Body of pancreas (tissue), 4 donors: ENCODE measurements around the gene IL1R2. TPM values are rescaled to one million over a fixed set of nuclear protein-coding genes. Genes with fewer than 3 reads are reported as not detected.
"Not testable (repeated sequence)": the region's sequence is repeated elsewhere in the genome, so short reads cannot be mapped to it uniquely, and the experiment has no call there.

Experiments used
- ATAC-seq: fragments of 150-250 bp; one replicate; pipeline ENCODE4 v1.9.1; 2016
- DNase-seq, 4 donors: peaks; one replicate each; pipeline ENCODE4 v3.0.0-alpha.2; 2019
- H3K27ac ChIP-seq, 4 donors: fragments of 200-600 bp; sonication (generic); 1 replicate in 3 of 4; 2 replicates in 1 of 4; pipeline versions ENCODE4 v1.5.1 to v1.6.1; 2016 to 2019; ENCODE audit warnings: mild to moderate bottlenecking in 1 of 4, mixed read lengths in 1 of 4, moderate library complexity in 1 of 4
- H3K27me3 ChIP-seq, 2 donors: fragments of 200-600 bp; sonication (generic); one replicate each; pipeline ENCODE4 v1.6.0; 2016; ENCODE audit warnings: mild to moderate bottlenecking in 1 of 2
- H3K36me3 ChIP-seq, 2 donors: fragments of 200-600 bp; sonication (generic); replicated peaks in 1 of 2; 2 replicates each; pipeline ENCODE4 v1.5.1; 2016; ENCODE audit warnings: low read depth in 2 of 2; ENCODE audit not compliant: insufficient read depth in 1 of 2
- H3K4me1 ChIP-seq: fragments of 200-600 bp; sonication (generic); one replicate; pipeline ENCODE4 v1.6.0; 2016
- H3K4me3 ChIP-seq, 2 donors: fragments of 200-600 bp; sonication (generic); 1 replicate in 1 of 2; 2 replicates in 1 of 2; pipeline ENCODE4 v1.5.1; 2016 to 2019
- H3K9me3 ChIP-seq, 3 donors: fragments of 200-600 bp; sonication (generic); 1 replicate in 2 of 3; 2 replicates in 1 of 3; pipeline ENCODE4 v1.5.1; 2016
- POLR2A ChIP-seq, 3 donors: fragments of 450-650 bp; IDR thresholded peaks; one replicate each; pipeline ENCODE4 v1.6.1; 2016; ENCODE audit warnings: antibody characterized with exemption in 3 of 3, mild to moderate bottlenecking in 2 of 3
- WGBS, 2 donors: methylation state at CpG; one replicate each; pipeline ENCODE4 v1.1.5; 2017; 5-methylcytosine and 5-hydroxymethylcytosine counted together
- intact Hi-C: fragments of 100-400 bp; cut with DNase I; formaldehyde crosslinking; loops from one replicate; pipeline ENCODE4 v1.15.1; 2023
- total RNA-seq, 2 donors: library from RNA; depleted of rRNA; stranded (reverse); fragments of >200 nt; gene quantifications; one replicate each; pipeline ENCODE4 v1.1.0, GENCODE V29; 2016
- TF ChIP-seq, protein P1 (sequence below), 7 experiments: fragments of 450-650 bp in 4 of 7; fragments of 200-600 bp in 3 of 7; sonication (generic) in 3 of 7; IDR thresholded peaks; one replicate each; pipeline ENCODE4 v1.5.1; 2016 to 2019; ENCODE audit warnings: antibody characterized with exemption in 7 of 7

IL1R2 gene
- total RNA-seq, 2 donors from 2014 or later: 8.0 TPM; not detected in 1

DNA sequence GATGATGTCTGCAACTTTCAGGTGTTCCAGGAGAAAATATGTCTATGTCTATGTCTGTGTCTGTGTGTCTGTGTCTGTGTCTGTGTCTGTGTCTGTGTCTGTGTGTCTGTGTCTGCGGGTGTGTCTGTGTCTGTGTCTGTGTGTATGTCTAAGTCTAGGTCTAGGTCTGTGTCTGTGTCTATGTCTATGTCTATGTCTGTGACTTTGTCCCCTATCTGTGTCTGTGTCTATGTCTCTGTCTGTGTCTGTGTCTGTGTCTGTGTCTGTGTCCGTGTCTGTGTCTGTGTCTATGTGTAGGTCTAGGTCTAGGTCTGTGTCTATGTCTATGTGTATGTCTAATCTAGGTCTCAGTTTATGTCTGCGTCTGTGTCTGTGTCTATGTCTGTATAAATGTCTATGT, 10.5 kb downstream of the IL1R2 start:
- Histone ChIP-seq H3K27ac (no peak overlapping the region), H3K9me3 (no peaks in the 10 kb centered on the region), H3K4me1 (peaks cover 20% of the 10 kb centered on the region), H3K4me3 (no peak overlapping the region), H3K36me3 (no peaks in the 10 kb centered on the region), H3K27me3 (no peaks in the 10 kb centered on the region)
- ATAC-seq (no peak), DNase-seq (no peak)
- TF ChIP-seq, protein P1, sequence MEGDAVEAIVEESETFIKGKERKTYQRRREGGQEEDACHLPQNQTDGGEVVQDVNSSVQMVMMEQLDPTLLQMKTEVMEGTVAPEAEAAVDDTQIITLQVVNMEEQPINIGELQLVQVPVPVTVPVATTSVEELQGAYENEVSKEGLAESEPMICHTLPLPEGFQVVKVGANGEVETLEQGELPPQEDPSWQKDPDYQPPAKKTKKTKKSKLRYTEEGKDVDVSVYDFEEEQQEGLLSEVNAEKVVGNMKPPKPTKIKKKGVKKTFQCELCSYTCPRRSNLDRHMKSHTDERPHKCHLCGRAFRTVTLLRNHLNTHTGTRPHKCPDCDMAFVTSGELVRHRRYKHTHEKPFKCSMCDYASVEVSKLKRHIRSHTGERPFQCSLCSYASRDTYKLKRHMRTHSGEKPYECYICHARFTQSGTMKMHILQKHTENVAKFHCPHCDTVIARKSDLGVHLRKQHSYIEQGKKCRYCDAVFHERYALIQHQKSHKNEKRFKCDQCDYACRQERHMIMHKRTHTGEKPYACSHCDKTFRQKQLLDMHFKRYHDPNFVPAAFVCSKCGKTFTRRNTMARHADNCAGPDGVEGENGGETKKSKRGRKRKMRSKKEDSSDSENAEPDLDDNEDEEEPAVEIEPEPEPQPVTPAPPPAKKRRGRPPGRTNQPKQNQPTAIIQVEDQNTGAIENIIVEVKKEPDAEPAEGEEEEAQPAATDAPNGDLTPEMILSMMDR (IDR thresholded peaks at IDR 0.05): no peak
- 71 to 91% methylated on average over 3 of the region's 3 CpGs for WGBS, 2 donors
- intact Hi-C loops: no loop called here

- H3K36me3 ChIP-seq, H3K9me3 ChIP-seq, H3K27me3 ChIP-seq, DNase-seq, H3K4me3 ChIP-seq, H3K27ac ChIP-seq, ATAC-seq, intact Hi-C loops: not testable (repeated sequence)
- peaks cover 20% of the 10 kb centered on the region for H3K4me1 ChIP-seq
- WGBS, 2 donors: 90 to 93% methylated on average over 3 of the region's 3 CpGs
Measured at GRCh38 chr2:102002909-102003308, 11.1 kb downstream of the IL1R2 start.

GRCh38 chr2:102003696-102004095, 11.9 kb downstream of the IL1R2 start:
- intact Hi-C loops: no loop called here
- Histone ChIP-seq H3K9me3 (no peaks in the 10 kb centered on the region), H3K4me3 (no peak overlapping the region), H3K27me3 (no peaks in the 10 kb centered on the region), H3K36me3 (no peaks in the 10 kb centered on the region), H3K4me1 (peaks cover 17% of the 10 kb centered on the region), H3K27ac (no peak overlapping the region)
- ATAC-seq (no peak), DNase-seq (no peak)
- WGBS, 2 donors: 96 to 98% methylated on average over 3 of the region's 3 CpGs
- no peak for TF ChIP-seq POLR2A (IDR thresholded peaks at IDR 0.05)
- TF ChIP-seq, protein P1 (IDR thresholded peaks at IDR 0.05): no peak

DNA sequence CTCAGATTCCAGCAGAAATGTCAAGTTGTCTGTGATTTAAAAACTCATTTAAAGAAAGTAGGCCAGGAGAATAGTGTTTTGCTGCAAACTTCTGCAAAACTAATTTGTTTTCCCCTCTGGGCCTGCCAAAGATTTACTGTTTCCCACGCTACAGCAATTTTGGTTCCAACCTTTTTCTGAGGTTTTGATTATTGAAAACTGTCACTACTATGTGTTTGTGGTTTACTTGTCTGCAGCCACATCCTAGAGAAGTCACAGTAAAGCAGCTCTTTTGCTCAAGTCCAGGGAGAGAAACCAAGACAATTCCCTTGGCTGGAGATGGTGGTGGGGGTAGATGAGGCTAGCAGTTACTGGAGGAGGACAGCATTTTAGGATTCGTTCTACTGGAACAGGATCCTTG, 12.8 kb downstream of the IL1R2 start:
- TF ChIP-seq, protein P1 (IDR thresholded peaks at IDR 0.05): no peak
- no peak for TF ChIP-seq POLR2A (IDR thresholded peaks at IDR 0.05)

DNA sequence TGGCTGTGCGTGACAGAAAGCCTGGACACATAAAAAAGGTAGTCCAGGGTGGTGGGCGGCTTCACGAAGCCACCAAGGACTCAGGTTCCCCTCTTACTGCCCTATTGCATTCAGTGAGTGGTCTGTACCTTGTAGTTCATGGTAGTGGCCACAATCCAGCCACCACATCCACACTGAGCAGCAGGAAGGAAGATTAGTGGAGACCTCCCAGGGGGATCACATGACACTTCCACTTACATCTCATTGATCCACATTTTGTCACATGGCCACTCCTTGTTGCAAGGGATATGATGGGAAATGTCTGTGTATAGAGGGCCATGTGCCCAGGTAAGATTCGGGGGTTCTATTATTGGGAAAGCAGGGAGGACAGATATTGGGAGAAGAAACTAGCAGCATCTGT, 13.7 kb downstream of the IL1R2 start:
- intact Hi-C loops: no loop called here
- DNase-seq (no peak), ATAC-seq (no peak)
- Histone ChIP-seq H3K27ac (no peak overlapping the region), H3K36me3 (no peaks in the 10 kb centered on the region), H3K4me3 (no peak overlapping the region), H3K9me3 (no peaks in the 10 kb centered on the region), H3K4me1 (no peaks in the 10 kb centered on the region), H3K27me3 (no peaks in the 10 kb centered on the region)
- TF ChIP-seq, protein P1 (IDR thresholded peaks at IDR 0.05): no peak
- TF ChIP-seq POLR2A (IDR thresholded peaks at IDR 0.05): no peak
- 76% methylated on average over 4 of the region's 4 CpGs for WGBS, 2 donors

More for the DNA sequence above, 12.8 kb downstream of the IL1R2 start:
- no peaks in the 10 kb centered on the region for H3K9me3 ChIP-seq
- intact Hi-C loops: no loop called here
- H3K36me3 ChIP-seq: no peaks in the 10 kb centered on the region
- no peaks in the 10 kb centered on the region for H3K27me3 ChIP-seq
- H3K27ac ChIP-seq: no peak overlapping the region
- WGBS, 2 donors: 60 to 72% methylated on average over 2 of the region's 2 CpGs
- no peak overlapping the region for H3K4me3 ChIP-seq
- DNase-seq (no peak), ATAC-seq (no peak)
- peaks cover 8% of the 10 kb centered on the region for H3K4me1 ChIP-seq
